Activated naive CD4-positive, alpha-beta T cell (primary cell): ENCODE data around the gene WNT2B.

Experiments used
- DNase-seq, 4 experiments: peaks; one replicate each; lab custom pipeline; 2025; lab: John Stamatoyannopoulos, UW

WNT2B gene

DNA sequence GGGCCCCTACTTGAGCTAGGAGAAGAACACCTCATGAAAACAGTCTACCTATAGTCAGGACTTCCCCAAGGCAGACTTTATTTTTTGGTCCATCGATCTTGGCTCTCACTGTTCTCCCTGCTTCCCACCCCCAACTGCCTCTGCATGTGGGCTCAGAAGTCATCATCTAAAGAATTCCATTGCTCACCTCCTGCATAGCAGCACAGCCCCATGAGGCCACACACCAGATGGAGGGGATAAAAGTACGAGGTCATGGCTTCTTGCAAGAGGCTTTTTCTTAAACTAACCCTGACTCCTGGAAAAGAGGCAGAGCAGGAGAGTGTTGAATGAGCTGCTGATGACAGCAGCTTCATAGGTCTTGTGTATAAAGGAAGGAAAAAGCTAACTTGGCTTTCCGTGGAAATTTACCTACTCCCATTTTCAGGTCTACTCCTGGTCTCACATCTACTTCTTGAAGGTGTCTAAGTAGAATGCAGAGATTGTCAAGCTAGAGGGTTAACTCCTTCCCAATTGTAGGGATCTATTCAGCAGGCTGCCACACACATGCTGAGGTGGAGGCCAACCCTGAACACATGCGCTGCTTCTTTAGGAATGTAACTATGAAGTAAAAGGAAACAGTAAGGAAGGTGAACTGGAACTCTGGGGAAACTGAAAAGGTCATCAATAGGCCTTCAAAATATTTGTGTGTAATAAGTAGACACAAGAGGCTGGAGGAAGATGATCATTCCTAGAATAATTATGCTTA, 18.7 kb downstream of the WNT2B start:
- DNase-seq = no peak

DNA sequence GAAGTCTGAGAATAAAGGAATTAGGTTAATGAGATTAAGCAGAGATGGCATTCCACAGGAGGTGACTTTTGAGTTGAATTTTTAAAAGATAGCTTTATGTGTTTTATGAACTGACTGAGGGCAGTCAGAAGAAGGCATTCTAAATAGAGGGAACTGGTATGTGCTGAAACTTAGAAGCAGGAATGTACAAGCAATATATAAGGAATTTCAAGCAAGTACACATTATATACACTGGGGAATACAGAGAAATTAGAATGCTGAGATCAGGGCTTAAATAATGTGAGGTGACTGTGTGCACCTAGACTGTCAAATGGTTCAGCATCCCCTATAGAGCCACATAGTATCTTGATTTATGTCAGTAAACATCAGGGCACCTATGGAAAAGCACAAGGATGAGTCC, 19.3 kb downstream of the WNT2B start:
- DNase-seq = no peak

DNA sequence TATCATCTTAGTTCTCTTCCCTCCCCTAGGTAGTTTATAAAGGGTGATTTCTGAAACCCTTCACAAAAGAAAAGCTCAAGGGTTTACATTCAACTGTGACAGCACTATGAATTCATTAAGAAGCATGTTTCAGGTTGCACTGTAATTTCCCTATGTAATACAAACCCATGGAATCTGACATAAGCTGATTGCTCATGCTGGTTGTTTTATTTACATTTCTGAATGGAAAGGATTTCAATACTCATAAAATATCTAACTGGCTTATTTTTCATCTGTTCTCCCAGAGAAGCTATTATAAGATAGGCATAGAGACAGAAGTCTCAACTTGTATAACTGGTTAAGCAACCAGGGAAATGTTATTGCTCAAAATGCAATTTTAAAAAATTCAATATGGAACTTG, 20.5 kb downstream of the WNT2B start:
- no peak for DNase-seq

DNA sequence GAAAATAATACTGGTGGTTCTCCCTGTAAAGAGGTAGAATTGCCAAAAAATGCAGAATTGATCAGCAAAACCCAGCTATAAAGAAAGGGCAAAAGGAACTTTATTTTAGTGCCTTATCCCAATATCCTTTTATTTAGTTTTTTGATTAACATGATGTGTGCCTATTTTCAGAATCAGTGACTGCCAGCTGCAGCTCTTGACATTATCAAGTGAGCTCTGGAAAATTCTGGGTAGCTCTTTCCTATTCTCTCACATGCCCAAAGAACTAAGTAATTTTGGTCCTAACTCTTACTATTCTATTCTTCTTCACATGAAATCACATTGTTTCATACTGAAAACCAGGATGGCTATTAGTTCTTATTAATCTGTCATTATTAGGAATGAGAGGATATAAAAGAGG, 22.1 kb downstream of the WNT2B start:
- no peak for DNase-seq

DNA sequence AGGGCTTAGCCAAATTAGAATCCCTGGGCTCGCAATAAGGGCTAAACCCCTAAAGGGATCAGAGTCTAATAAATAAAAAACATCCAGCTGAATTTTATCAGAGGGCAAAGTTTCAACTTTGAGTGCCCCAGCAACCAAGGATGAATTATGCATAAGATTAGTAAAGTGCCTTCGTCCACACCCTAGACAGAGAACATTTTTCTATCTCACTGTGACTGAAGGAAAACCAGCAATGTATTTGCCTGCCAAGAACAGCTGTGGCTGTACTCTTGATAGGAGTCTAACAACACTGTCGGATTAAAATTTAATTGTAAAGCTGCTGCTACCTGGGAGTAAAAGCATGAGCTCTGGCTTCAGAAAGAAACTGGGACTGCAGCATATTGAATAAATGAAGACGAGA, 23.3 kb downstream of the WNT2B start:
- DNase-seq = no peak

DNA sequence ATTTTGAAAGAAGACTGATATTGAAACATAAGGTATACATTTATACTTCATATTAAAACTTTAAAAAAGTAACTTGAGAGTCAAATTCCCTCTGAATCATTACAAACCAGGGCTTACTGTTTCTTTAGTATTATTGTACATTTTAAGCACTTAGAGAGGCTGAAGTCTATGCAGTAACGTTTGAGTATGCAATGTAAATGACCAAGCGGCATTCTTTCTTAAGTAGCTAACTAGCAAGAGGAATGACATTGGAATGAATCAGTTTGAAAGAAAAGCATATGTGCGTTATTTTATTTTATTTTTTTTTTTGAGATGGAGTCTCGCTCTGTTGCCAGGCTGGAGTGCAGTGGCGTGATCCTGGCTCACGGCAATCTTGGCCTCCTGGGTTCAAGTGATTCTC, 24.3 kb downstream of the WNT2B start:
- DNase-seq = no peak

DNA sequence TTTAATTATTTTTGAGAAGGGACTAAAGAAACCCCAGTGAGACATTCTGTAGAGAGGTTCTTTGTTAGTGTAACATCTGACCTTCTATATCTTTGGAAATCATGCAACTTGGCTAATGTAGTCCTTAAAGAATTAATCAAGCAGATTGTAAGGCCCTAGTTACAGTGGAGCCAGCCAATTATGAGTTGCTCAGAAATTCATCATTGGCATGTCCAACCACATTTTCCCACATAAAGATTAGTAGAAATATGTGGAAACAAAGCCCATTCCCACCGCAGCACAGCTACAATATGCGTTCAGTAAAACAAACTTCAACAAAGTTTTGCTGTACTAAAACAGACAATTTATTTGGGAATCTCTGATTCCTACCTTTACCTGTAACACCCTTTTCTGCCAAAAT, 27.8 kb downstream of the WNT2B start:
- DNase-seq = no peak

DNA sequence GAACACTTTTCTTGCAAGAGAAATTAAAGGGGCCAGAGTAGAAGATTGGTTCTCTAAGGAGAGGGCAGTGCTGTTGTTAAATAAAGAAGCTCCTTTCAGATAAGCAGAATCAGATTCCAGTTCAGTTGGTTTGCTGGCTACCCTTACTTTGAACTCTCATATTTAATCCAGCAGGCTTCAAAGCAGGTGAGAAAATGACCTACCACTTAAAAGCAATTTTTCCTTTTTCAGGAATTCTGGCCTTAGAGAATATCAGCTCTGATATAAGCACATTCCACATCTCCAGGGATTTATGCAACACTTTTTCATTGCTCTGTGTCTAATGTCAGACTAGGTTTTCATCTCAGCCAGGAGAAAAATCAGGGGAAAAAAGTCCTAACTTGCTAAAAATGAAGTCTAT, 28.7 kb downstream of the WNT2B start:
- no peak for DNase-seq

DNA sequence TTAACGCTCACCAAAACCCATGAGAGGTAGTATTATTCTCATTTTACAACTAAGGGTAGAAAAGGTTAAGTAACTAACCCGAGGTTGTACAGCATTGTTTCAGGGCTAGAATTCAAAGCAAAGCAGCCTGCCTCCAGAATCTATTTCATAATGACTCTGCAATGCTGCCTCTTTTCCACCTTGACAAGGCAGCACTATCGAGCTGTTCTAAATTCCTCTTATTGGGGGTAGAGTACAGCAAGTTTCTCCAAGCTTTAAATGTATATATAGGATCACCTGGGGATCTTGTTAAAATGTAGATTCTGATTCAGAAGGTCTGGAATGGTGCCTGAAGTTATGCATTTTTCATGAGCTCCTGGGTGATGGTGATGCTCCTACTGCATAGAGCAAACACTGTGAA, 30.1 kb downstream of the WNT2B start:
- DNase-seq = no peak

DNA sequence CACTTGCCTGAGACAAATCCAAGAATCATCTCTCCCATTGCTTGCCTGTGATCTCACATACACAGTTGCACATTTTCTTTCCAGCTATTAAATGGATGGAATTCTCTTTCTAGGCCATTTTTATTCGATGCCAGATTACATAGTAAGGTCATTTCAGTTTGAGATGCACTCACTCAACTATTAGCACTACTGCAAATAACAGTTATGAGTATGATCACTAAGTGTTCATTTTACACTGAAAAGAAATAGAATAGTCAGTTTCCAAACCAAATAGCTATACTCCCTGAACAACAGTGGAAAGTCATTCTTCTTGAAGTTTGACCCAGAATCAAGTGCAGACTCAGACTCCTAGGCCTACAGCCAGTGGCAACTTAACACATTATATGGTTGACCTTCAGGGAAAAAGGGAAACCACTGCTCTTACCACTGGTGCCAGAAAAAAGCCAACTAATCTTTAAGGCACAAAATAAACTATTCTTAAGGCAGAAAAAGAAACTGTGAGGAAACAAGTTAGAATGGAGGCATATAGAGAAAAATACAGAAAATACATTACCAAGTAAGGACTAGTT, 31.5 kb downstream of the WNT2B start:
- DNase-seq = no peak

DNA sequence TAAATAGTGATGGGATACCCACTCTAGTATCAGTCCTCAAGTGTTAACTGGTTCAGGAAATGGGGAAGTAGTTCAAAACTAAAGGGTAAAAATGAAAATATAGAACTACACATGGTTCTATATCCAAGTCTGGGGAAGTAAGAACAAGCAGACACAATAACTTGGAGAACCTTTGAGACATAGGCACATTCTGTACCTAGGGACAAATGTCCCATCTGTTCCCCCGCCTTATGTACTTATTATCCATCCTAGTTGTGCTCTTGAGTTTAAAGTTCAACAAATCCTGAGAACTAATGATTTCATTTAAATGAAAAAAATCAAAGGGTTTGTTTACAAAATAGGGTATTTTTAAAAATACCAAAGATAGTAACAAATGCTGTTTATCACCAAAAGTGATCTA, 32.5 kb downstream of the WNT2B start:
- no peak for DNase-seq

DNA sequence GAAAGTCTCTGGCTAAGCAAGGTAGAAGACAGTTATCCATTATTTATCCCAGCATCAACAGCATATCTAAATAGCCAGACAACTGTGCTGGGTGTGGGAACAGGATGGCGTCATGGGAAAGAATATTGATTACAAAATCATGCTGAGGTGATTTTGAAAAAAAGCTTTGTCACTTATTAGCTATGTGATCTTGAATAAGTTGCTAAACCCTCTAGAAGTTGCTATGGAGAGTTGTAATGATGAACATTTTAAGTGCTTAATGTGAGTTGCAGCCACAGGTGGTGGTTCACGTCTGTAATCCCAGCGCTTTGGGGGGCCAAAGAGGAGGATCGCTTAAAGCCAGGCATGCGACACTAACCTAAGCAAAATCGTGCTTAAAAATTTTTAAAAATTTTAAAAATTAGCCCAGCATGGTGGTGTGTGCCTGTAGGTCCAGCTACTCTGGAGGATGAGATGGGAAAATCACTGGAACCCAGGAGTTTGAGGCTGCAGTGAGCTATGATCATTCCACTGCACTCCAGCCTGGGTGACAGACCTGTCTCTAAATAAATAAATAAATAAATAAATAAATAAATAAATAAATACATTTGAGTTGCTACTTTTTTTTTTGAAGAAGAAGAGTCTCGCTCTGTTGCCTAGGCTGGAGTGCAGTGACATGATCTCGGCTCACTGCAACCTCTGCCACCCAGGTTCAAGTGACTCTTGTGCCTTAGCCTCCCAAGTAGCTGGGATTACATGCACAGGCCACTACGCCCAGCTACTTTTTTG, 33.6 kb downstream of the WNT2B start:
- no peak for DNase-seq

DNA sequence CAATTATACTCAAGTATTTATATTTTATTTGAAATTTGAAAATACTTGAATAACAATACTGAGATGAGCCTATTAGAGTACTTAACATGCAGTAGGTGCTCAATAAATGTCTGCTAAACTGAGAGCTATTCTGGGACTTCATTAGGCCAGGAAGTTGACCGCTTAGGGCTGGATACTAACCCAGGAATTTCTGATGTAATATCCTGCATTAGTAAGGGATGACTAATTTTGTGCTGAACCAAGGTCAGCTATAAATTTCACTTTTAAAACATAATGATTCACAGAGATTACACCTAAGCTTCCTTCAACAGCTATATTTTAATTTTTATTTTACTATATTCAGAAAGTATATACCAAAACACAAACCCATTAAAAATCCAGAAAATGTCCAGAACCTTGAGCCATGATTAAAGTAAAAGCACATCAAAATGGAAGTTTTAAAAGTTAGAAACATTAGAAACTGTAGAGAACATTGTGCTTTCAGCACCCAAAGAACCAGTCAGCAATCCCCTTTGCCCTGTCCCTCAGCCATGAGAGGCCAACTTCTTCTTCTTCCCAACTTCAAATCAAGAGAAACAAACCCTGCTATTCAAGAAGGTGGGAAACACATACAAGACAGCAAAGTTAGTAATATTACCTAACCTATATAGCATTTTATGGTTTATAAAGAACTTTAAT, 35.4 kb downstream of the WNT2B start:
- DNase-seq = no peak

DNA sequence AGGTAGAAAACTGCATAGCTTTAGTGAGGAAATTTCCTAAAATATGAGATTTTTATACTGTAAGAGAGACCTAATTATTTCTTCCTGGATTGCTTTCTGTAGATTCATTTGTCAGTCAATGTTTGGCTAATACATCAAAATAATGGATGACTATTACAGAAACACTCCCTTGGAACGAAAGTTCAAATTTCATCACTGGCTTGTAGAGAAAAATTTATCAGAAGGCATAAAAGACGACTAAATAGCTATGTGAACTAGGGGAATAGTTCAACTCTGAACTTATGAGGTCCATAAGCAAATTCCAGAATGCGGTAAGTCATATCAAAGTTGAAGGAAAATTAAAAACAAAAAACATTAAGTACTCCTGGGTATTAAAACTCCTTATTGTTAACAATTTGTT, 36.0 kb downstream of the WNT2B start:
- no peak for DNase-seq

DNA sequence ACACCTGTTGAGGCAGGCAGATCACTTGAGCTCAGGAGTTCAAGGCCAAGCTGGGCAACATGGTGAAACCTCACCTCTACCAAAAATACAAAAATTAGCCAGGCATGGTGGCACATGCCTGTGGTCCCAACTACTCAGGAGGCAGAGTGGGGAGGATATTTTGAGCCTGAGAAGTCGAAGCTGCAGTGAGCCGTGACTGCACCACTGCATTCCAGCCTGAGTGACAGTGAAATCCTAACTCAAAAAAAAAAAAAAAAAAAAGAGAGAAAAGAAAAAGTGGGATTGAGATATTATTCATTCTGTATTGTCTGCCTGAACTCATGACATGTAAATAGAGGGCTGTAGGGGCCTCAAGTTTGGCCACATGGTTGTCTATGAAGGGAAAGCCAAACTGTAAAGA, 37.3 kb downstream of the WNT2B start:
- DNase-seq = no peak

DNA sequence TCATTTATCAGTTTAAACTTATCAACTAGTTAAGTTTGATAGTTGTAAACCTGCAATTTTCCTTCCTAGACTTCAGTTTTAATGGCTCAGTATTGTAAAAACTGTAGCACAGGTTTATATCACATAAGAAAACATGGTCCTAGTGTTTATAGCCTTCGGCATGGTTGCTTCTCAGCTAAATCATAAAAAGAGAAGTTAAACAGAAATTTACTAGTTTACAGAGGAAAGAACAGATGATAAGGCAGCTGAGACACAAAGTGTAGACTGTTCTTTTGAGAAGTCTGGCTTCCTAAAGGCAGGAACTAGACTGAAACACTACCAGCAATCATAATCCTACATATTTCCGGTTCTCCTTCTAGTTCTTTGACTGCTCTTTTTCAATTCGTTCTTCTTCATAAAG, 39.8 kb downstream of the WNT2B start:
- DNase-seq = no peak

DNA sequence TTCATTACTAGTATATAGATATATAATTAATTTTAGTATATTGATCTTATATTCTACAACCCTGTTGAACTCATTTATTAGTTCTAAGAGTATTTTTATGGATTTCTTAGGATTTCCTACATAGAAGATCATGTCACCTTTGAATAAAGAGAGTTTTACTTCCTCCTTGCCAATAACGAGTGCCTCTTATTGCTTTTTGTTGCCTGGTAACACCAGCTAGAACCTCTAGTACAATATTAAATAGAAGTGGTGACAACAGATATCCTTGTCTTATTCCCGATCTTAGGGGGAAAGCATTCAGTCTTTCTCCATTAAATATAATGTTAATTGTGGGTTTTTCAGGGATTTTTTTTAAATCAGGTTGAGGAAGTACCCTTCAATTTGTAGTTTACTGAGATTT, 40.8 kb downstream of the WNT2B start:
- DNase-seq = no peak

DNA sequence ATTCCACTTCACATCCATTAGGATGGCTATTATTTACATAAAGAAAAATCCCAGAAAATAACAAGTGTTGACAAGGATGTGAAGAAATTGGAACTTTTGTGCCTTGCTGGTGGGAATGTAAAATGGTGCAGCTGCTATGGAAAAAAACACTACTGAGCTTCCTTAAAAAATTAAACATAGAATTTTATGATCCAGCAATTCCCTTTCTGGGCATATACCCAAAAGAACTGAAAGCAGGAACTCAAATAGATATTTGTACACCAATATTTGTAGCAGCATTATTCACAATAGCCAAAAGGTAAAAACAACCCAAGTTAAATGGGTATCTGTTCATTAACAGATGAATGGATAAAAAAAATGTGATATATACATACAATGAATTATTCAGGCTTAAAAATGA, 45.6 kb downstream of the WNT2B start:
- DNase-seq = no peak

DNA sequence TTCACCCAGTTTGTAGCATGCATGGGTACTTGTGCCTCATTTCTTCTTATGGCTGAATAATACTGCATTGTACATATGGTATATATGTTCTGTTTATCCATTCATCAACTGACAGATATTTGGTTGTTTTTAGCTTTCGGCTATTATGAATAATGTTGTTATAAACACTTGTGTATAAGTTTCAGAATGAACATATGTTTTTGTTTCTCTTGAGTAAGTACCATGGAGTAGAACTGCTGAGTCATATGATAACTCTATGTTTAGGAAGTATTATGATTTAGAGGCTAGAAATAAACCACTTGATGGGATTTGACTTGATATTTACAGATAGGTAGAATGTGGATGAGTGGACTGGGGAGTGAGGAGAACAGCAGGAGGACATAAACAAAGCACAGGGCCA, 48.6 kb downstream of the WNT2B start:
- no peak for DNase-seq

DNA sequence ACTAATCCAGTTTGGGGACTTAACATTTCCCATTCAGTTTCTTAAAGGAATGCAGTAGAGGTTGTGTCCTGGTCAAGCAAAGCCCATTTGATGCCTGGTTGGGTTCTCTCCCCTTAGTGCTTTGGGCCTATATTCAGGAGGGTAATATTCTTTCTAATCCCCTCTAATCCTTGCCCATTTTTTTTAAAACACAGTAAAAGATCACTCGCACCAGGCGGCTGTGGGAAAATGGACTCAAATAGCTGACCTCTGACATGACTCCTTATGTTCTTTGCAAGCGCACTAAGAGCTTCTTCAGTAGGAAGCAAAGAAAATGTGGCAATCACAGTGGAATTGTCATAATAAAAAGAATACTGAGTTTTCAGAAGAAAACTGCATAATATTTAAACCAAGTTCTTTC, 49.9 kb downstream of the WNT2B start:
- no peak for DNase-seq

DNA sequence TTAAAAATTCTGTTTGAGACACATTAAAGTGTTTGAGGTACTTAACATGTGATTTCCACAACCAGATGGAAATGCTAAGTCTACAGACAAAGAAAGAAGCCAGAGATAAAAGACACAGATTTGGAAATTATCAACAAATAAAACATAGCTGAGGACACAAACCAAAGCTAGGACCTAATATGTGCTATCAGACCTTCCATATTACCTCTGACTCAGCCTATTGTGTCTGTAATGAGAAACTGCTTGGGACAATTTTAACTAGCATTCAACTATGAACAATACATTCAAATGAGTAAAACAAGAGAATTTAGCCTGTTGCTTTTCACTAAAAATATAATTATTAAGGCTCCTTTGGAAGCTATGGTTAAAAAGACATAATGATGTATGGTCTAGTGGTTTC, 54.6 kb downstream of the WNT2B start:
- DNase-seq = no peak

DNA sequence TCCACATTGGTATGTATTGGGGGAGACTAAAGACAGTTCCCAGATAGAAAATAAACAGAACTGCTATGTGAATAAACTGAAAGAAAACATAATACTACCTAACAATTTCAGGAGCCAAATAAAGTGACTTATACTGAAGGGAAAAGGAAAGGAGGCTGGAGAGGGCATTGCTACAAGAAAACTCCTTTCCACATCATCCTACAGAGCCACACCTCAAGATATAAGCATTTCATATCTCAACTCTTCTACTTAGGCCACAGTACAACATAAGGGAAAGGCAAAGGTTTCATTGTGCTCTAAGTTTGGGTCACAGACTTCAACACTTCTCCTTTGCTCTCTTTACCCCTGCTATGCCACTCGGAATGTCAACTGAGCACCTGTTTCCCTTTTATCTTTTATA, 55.3 kb downstream of the WNT2B start:
- no peak for DNase-seq

DNA sequence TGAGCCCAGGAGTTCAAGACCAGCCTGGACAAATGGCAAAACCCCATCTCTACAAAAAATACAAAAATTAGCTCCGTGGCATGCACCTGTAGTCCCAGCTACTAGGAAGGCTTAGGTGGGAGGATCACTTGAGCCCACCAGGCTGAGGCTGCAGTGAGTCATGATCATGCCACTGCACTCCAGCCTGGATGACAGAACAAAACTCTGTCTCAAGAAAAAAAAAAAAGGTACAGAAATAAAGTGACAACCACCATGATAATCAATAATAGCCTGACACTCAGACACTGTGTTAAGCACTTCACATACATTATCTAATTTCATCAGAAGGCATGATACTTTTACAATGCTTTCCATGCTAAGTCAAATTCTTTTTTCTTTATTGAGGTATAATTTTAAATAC, 57.0 kb downstream of the WNT2B start:
- DNase-seq = no peak
